ENCODE data around the gene CASD1.

DNA sequence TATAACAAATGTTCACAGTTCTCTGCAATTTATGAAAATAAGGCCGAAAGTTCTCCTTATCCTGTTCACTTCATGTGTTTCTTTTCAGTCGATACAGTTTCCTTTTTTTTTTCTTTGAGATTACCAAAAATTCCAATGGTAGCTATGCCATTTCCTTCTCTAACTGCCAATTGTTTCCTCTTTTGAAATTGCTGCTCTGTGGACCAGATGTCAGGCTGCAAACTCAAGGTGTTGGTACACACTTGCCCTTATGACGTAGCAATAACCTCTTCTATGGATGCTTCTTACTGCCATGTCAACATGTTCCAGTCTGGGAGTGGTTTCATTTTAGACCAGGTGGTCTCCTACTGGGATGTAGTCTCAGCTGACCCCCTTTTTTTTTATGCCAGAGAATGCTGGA lies 52.9 kb downstream of the CASD1 start:
- TF ChIP-seq TAF1 (IDR thresholded peaks at IDR 0.05; ENCODE audit: borderline replicate concordance, low read depth, low read length) (no peak), POLR2A (IDR thresholded peaks at IDR 0.05; ENCODE audit: low read depth, low read length) (no peak)

All from GM12892 (cell line).